ENCODE measurements around the gene EPHA2.
"Not testable (repeated sequence)": the region's sequence is repeated elsewhere in the genome, so short reads cannot be mapped to it uniquely, and the experiment has no call there.

The EPHA2 gene

DNA sequence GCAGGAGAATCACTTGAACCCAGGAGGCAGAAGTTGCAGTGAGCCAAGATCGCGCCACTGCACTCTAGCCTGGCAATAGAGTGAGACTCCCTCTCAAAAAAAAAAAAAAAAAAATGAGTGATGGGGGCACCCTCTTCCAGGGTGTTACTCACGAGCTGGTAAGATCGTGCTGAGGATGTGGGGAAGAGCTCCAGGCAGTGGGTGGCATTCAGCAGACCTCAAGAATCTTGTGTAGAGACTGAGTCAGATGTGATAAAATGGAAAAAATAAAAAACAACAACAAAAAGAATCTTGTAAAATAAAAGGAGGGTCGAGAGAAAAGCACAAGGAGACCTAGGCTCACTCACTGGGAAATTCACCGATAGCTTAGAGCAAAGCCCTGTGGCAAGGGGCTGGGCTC is 38.5 kb downstream of the EPHA2 start:
- no peak for FAIRE-seq

DNA sequence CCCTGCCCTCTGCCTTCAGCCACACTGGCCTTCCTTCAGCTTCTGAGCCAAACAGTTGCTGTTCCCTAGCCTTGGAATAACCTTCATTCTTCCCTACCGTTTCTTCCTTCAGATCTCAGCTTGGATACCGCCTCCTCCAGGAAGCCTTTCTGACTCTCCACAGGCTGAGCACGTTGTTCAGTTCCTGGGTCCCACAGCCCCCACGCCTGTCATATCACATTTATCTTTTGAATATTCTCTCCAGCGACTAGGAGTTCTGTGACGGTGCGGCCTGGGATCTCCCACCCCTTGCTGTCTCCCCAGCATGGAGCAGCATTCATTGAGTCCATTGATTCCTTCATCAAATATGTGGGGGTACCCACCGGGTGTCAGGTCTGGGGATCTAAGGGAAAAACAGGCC is 39.2 kb downstream of the EPHA2 start:
- no peak for FAIRE-seq

DNA sequence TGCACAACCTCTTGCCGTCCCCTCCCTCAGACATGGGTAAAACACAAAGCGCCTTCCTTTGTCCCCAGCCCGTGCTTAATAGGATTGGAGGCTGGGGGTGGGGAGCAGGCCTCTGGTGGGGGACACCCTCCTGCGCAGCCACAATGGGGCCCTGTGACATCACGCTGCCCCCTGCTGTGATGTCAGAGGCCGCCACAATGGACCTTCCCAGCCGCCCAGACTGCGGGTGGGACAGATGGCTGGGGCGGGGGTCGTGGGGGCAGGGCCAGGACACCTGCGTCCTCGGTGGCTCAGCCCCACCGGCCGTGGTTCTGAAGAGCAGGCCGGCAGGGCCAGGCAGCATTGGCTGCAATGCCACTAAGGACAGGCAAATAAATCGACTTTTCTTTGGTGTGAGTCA is 39.9 kb downstream of the EPHA2 start:
- FAIRE-seq: no peak

DNA sequence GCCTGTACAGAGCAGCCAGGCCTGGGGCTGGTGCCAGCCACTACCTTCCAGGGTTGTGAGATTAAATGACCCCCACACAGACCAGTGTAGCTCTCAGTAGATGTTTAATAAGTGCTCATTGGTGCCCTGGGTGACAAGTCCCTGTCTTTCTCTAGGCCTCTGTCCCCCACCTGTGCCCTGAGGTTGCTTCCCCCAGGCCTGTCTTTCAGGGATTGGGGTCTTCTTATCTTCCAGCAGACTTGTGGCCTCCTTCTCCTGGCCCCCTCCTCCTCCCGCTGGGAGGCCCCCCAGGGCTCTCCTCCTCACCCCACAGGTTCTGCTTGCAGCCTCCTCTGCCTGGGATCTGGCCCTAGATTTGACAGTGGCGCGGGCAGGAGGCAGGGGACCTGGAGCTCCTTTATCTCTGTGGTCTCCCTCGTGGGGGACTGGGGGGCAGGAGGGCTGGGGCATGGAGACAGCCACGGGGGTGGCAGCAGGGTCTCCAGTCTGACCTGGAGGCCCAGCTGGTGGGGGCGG is 40.3 kb downstream of the EPHA2 start:
- FAIRE-seq: no peak

DNA sequence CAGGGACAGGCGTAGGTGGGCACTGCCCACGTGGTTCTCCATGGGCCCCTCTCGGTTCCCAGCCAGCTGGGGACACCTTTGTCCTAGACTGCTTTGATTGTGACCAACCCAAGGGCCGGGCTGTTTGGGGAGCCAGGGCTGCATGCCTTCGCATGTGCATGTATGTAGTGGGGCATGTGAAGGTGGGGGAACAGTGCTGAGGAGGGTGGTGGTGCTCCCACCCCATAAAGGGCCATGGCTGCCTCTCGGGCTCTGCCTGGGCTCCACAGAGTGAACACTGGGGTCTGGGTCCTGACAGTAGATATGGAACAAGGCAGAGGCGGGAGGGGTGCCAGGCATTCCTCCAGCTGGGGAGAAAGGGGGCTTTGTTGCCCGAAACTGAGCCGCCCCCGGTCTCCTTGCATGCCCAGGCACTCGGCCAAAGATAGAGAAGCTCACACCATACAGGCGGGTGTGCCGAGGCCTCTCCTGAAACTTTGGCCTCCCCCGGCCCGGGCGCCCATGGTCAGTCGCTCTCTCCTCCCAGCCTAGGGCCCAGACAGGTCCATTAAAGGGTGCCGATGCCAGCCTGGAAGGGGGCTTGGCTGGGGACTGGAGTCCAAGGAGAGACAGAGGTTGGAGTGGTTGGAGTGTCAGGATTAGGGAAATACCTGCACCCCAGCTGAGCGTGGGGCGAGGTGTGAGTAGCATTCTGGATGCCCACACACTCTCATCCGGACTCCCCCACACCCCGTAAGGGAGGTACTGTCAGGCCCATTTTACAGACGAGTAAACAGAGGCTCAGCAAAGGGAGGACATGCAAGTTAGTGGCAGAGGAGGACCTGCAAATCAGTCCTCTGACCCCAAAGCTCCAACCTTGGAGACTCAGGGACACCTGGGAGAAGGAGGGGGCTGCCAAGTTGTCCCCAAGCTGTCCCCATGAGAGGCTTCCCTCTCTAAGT is 41.1 kb downstream of the EPHA2 start:
- FAIRE-seq: no peak

DNA sequence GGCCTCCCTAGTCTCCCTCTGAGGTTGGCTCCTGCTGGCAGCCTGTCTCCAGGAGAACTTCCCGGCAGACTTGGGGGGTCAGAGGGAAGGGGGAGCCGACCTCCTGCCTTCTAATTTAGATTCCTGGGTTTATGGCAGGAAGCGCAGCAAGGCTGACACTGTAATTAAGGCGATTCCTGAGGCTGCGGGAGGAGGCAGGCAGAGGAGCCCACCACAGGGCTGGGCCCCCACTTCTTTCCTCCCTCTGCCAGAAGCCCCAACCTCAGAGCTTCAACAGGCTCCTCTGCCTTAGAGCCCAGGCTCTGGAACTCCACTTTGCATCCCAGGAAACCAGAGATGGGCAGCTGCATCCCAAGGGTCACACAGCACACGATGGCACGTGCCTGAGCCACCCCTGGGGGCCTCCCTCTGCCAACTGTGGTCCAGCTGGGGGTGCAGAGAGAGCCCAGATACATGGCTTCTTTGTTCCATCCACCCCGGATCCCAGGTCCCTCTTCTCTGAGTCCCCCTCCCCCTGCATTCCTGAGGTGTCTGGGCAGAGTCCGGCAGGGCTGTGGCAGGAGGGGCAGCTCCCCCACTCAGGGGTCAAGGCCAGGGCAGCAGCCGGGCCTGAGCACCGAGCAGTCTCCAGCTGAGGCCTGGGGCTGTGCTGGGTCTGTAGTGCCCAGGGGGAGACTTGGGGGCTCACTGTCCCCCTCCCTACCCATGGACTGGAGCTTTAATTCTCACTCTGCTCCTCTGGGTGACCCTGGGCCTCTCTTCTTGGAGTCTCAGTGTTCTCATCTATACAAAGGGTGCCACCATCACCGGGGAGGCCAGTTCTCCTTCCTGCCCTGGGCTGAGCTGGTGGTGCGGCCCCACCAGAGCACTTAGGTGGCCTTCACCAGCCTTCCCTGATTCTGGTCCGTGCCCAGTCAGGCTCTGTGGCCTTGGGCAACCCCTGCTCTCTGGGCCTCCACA is 43.0 kb downstream of the EPHA2 start:
- FAIRE-seq: no peak

DNA sequence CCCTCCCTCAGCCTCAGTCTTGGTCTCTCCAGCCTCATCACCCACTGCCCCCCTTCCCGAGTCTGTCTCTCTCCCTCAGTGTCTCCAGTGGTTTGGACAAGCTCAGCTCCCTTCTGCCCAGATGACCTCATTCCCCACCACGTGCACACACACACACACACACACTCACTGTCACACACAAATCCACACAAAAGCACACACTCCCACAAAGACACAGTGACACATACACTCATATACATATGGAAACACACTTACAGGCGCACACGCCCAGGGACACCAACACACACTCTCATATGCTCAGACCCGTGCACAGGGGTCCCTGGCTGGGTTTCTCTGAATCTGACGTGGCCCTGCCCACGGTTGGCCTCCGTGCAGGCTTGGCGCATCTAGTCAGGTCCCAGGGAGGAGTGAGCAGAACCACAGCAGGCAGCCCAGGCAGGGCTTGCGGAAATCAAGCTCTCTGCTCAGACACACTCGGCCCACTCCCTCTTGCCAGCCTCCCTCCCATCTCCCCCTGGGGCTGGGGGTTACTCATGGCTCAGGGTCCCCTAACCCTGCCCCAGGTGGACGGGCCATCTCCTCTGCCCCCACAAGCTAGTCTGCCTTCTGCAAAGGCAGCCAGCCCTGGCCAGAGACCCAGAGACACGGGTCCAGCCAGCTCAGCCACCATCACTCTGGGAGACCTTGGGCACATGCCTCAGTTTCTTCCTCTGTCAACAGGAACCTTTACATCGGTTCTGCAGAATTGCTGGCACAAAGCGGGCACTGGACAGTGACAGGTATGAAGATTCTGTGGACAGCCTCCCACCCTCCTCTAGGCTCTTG is 43.9 kb downstream of the EPHA2 start:
- no peak for FAIRE-seq

DNA sequence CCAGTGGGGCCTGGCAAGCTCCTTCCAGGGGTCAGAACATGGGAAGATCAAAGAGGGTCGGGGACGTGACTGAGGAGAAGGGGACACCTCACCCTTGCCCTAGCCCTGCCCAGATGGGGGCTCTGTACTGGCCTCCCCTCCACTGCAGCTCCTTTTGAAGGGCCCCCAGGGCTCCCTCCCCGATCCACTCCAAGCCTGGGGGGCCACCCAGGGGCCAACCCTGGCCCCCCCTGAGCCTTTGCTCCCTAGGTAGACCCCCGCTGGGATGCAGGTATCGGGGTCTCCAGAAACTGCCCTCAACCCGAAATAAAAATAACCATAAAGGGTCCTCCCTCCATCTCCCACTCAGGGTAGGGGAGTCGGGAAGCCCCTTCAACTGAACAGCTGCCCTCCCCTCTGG is 45.0 kb downstream of the EPHA2 start:
- FAIRE-seq: no peak

DNA sequence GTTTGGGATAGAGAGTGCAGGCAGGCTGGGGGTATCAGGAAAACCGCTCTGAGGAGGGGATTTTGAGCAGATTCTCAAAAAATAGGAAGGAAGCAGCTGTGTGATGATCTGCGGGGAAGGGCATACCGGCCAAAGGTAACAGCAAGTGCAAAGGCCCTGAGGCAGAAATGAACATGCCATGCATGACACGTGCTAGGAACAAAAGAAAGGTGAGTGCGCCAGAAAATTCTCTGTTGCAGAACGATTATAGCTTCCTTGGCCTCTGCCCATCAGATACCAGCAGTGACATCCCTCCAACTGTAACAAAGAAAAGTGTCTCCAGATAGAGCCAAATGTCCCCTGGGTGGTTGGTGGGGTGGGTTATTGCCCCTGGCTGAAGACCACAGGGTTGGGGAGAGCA is 45.4 kb downstream of the EPHA2 start:
- FAIRE-seq: no peak

DNA sequence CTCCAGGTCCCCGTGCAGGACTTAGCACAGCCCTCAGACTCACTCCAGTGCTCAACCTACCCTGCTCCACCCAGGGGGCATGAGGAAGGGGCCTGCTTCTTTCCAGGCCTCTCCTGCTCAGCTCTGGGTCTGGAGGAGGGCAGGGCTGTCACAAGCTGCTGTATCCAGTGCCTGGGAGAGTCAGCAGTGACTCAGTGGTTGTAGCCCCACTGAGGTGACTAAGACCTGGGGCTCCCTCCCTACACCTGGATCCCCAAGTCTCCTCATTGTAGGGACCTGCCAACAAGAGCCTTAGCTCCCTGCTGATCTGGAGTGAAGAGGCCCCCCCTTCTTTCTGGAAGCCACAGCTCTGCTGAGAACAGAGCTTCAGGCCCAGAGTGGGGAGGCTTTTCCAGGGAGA is 46.3 kb downstream of the EPHA2 start:
- FAIRE-seq: no peak

DNA sequence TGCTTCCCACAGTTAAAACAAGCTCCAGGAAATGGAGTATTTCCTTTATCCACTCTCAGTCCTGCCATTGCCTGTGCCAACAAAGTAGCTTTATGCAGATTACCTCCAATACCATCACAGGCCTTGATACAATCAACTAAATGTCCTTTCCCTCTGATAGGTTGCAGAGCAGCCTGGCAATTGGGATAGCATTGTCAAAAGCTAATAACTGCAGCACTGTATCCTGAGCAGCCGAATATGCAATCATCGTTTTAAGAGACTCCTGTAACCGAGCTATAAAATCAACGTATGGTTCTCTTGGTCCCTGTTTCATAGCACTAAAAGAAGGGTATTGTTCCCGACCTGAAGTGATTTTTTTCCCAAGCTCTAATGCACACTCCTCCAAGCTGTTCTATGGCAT is 48.8 kb downstream of the EPHA2 start:
- FAIRE-seq: not testable (repeated sequence)

DNA sequence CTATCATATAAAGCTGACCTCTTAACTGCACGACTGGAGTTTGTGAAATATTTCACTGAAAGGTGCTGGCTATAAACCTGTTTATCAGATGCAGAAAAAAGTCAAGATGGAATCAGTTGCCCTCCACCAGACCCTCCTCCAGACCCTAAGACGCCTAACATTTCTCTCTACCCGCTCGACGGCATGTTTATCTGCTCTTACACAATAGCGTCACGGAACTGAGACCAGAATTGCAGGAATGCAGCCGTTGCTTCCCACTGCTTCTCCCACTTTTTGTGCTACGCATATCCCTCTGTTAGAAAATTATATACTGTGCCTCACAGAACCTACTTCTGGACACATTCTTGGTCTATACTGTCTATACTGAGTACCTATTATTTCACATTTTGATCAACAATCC is 54.2 kb downstream of the EPHA2 start:
- FAIRE-seq: no peak

DNA sequence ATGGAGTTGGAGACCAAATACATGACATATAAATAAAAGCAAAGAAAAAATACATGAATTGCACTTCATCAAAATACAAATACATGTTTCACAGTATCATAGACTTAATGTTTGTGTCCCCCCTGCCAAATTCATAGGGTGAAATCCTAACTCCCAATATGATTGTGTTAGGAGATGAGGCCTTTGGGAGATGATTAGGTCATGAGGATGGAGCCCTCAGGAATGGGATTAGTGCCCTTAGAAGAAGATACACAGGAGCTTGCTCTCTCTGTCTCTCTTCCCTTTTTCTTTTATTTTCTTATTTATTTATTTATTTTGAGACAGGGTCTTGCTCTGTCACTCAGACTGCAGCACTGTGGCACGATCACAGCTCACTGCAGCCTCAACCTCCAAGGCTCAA is 56.5 kb downstream of the EPHA2 start:
- FAIRE-seq: no peak

DNA sequence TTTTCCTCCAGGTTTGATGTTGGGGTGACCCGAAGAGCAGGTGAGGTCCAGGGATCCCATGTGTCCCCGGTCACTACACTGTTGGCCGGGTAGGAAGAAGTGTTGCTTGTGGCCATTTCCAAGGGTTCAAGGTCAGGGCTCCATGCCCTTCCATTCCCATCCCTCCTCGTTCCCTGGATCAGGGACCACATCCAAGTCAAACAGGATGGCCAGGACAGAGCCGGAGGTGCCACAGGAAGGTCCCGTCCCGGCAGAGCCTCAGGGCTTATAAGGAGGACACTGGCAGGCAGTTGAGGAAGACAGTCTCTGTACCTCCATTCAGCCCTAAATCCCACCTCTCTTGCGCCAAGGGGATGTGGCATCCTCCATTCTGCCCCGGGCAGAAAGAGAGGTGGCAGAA is 60.4 kb downstream of the EPHA2 start:
- no peak for FAIRE-seq

DNA sequence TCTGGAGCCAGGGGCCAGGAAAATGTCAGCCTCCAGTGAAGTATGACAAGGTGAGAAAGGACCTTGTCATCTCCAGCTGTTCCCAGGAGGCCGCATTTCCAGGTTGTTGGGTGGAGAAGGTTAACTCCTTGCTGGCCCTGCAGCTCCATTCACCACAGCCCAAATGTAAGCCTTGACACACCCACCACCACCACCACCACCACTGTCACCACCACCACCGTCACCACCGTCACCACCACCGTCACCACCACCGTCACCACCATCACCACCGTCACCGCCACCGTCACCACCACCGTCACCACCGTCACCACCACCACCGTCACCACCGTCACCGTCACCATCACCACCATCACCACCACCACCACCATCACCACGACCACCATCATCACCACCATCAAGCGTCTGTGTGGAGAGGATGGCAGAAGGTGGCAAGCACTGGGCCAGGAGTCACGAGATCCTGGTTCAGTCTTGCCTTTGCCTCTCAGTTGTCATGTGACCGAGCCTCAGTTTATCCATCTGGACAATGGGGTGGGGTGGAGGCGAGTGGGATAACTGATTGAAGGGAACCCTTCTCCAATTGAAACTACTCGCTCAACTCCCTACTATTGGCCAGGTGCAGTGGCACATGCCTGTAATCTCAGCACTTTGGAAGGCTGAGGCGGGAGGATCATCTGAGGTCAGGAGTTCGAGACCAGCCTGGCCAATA is 61.3 kb downstream of the EPHA2 start:
- no peak for FAIRE-seq

DNA sequence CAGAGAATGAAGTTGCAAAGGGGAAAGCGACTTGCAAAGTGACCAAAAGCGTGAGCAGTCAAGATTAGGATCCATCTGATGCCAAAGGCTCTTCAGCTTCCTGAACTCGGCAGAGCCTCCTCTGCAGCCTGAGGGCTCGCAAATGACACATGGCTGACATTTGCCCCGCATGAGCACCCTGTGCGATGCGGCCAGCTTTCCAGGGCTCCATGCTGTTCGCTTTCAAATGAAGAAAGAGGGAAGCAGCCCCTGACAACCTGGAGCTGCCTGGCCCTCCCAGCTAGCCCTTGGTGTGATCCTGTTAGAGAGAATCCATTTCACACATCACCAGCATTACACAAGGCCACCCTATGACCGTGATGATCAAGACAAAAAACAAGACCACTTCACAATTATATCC is 62.3 kb downstream of the EPHA2 start:
- FAIRE-seq: no peak

DNA sequence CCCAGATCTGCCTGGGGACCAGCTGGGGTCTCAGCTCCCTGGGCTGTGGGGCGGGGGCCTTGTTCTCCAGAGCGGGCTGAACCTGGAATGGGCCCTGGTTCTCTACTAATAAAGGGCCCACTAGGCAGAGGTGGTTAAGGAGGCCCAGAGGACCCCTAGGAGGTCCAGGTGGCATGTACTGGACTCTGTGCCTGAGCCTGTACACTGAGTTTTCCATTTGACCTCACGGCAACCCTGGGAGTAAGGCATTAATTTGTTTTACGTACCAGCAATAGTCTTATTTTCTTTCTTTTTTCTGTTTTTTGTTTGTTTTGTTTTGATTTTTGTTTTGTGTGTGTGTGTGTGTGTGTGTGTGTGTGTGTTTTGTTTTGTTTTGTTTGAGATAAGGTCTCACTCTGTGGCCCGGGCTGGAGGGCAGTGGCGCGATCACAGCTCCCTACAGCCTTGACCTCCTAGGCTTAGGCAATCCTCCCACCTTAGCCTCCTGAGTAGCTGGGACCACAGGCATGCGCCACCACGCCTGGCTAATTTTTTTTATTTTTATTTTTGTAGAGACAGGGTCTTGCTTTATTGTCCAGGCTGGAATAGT is 62.9 kb downstream of the EPHA2 start:
- no peak for FAIRE-seq

DNA sequence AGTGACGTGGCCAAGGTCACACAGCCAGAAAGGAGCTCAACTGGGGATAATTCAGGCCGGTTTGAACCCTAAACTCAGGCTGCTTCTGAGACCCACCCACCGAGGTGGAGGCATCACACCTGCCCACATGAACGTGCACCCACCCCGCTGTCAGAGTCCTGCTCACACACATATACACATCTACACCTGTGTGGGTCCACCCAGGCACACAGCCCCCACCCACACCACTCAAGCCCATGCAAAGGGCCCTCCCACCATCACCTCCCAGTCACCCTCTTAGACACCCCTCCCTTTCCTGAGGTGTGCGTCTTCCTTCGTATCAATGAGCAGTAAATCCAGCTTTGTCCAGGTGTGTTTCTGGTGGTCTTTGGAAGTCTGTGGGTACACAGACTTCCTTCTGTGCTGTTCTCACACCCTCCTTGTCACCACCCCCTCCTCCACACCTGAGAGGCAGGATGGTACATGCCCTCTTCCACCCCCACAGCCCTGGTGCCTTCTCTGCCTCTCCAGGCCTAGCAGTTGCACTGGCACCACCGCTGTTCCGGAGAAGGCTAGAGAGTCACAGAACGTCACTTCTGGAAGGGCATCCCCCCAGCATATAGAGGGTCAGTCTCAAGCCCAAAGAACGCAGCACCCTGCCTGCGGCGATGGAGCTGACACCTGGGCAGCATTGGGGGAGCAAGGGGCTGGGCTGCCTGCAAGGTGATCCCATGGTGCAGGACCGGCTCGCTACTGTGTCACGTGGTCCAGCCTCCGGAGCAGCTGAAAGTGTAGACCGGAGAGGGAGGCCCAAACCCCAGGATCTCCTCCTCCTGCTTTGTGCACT is 63.6 kb downstream of the EPHA2 start:
- no peak for FAIRE-seq

DNA sequence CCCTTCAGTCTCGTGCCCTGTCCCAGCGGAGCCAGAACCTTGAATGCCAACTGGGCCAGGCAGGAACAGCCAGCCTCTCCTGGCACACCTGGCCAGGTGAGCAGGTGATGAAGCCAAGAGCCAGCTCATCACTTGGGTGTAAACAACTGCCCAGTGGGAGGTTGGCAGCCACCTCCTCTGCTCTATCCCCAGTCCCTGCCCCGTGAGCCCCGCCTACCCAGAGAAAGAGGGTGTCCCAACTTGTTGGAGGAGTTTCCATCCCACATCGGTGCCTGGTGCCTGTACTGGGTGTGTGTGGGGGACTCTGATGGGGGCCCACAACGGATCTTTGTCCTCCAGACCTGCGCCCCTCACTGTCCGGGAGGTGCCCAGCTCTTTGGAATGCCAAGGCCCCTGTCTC is 64.6 kb downstream of the EPHA2 start:
- no peak for FAIRE-seq

DNA sequence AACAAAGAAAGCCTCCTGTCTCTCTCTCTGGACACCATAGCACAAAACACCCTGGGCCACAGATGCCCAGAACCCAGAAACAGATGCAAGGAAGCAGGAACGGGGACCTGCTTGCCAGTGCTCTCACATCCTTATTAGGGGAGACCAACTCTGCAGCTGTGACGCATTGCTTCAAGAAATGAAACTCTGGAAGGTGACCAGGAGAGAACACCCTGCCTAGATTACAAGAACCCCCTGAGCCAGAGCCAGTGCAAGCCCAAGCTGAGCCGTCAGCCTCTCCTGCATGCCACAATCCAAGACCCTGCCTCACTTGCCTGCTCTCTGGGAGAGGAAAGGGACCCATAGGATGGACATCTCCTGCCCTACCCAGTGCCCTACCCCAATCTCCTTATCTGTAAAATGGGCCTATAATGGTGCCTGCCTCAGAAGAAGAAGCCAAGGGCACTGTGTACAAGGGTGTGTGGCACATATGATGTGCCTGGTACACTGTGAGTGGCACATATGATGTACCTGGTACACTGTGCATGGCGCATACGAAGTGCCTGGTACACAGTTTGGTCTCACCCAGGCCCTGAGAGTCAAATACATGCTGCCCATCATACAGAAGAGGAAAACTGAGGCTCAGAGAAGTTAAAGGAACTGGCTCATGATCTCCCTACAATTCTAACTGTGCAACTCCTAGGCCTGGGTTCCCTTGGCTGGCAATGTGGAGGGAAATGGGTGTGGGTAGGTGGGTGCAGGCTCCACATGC is 65.6 kb downstream of the EPHA2 start:
- FAIRE-seq: no peak
